ENCODE data around the gene CDK17. TPM values are rescaled to one million over a fixed set of nuclear protein-coding genes. Genes with fewer than 3 reads are reported as not detected.

CDK17 gene
- total and polyA plus RNA-seq, 9 of the 15 experiments (the other 6 are each of a cell fraction or from before 2014, with no cell fraction given): 4.8 to 39.3 (median 21.6) TPM

DNA sequence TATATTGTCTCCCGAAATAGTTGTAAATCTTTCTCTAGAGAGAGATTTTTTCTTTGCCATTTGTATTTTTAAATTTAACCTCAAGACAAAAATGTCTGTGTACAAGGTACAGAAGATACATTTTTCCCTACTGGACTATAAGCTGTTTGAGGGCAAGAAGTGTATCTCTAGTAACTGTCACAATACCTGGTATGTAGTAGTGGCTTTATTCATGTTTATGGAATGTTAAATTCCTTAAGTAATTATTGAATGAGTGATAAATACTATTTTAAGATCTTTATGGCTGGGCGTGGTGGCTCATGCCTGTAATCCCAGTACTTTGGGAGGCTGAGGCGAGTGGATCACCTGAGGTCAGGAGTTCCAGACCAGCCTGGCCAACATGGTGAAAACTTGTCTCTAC lies 24.4 kb upstream of the CDK17 start:
- Histone ChIP-seq H3K4me3 (no peak overlapping the region), H3K4me1 (replicated peaks in 1 of 2; ENCODE audit: control insufficient read depth in 2 of 2, insufficient read depth in 2 of 2, low read length in 2 of 2) (no peaks in the 10 kb centered on the region; a peak in 1 of 5 replicates), H3K27me3 (ENCODE audit: control insufficient read depth in 2 of 2, insufficient read depth in 2 of 2, low read length in 2 of 2) (no peaks in the 10 kb centered on the region), H3K9ac (ENCODE audit: insufficient read depth in 1 of 2, low read depth in 2 of 2, low read length in 2 of 2) (no peak overlapping the region), H3K9me3 (replicated peaks; ENCODE audit: control insufficient read depth, insufficient read depth, low read depth, low read length) (no peaks in the 10 kb centered on the region), H3K9me1 (ENCODE audit: control insufficient read depth, insufficient read depth, low read length) (no peaks in the 10 kb centered on the region), H2AFZ (ENCODE audit: low read depth, low read length) (no peak overlapping the region), H3K27ac (ENCODE audit: extremely low read depth, low read depth, low read length) (no peak overlapping the region), H4K20me1 (replicated peaks; ENCODE audit: control insufficient read depth, insufficient read depth, low read length) (no peaks in the 10 kb centered on the region), H3K36me3 (ENCODE audit: control insufficient read depth, insufficient read depth, low read length) (no peaks in the 10 kb centered on the region), H3K79me2 (ENCODE audit: control insufficient read depth, insufficient read depth, low read length) (no peaks in the 10 kb centered on the region), H3K4me2 (ENCODE audit: insufficient read depth, low read length) (no peak overlapping the region)
- in situ Hi-C loops (cut with MboI) (no loop called here), intact Hi-C loops (cut with micrococcal nuclease) (no loop called here)
- no peak for DNase-seq (ENCODE audit: extremely low read depth in 1 of 4, low spot score in 3 of 4)
- BruUV-seq (replicated peaks): no TSS peak
- no peak for ATAC-seq
- no peak for TF ChIP-seq TEAD4 (IDR thresholded peaks at IDR 0.05; ENCODE audit: low read length)
- TF ChIP-seq TEAD4 (CRISPR knock-in tag; IDR thresholded peaks at IDR 0.05; ENCODE audit: borderline replicate concordance): no peak
- no peak for TF ChIP-seq TEAD1 (CRISPR knock-in tag; IDR thresholded peaks at IDR 0.05)
- no peak for TF ChIP-seq BRF1 (IDR thresholded peaks at IDR 0.05; ENCODE audit: borderline replicate concordance, extremely low read depth, insufficient read length)
- no peak for TF ChIP-seq C11orf30 (IDR thresholded peaks at IDR 0.05; ENCODE audit: low read depth)
- TF ChIP-seq, protein P1, sequence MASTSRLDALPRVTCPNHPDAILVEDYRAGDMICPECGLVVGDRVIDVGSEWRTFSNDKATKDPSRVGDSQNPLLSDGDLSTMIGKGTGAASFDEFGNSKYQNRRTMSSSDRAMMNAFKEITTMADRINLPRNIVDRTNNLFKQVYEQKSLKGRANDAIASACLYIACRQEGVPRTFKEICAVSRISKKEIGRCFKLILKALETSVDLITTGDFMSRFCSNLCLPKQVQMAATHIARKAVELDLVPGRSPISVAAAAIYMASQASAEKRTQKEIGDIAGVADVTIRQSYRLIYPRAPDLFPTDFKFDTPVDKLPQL (IDR thresholded peaks at IDR 0.05; ENCODE audit: extremely low read depth, insufficient read length): no peak
- no peak for TF ChIP-seq ZNF133 (CRISPR knock-in tag; IDR thresholded peaks at IDR 0.05)
- no peak for TF ChIP-seq KLF16 (IDR thresholded peaks at IDR 0.05)
- TF ChIP-seq, protein P2, sequence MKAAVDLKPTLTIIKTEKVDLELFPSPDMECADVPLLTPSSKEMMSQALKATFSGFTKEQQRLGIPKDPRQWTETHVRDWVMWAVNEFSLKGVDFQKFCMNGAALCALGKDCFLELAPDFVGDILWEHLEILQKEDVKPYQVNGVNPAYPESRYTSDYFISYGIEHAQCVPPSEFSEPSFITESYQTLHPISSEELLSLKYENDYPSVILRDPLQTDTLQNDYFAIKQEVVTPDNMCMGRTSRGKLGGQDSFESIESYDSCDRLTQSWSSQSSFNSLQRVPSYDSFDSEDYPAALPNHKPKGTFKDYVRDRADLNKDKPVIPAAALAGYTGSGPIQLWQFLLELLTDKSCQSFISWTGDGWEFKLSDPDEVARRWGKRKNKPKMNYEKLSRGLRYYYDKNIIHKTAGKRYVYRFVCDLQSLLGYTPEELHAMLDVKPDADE (conservative IDR thresholded peaks at IDR 0.05; ENCODE audit: control insufficient read depth, low read depth, low read length): no peak
- no peak for TF ChIP-seq ZNF639 (CRISPR knock-in tag; conservative IDR thresholded peaks at IDR 0.05 in 1 of 2, IDR thresholded peaks at IDR 0.05 in 1 of 2)
- no peak for TF ChIP-seq ZNF316 (IDR thresholded peaks at IDR 0.05)
- TF ChIP-seq RAD21 (CRISPR knock-in tag; conservative IDR thresholded peaks at IDR 0.05 in 1 of 2, IDR thresholded peaks at IDR 0.05 in 1 of 2): no peak
- ChIA-PET CTCF (ENCODE audit: low intra/inter-chr PET ratio) (no interaction called here), POLR2A (no interaction called here)
- WGBS (ENCODE audit: insufficient coverage, low coverage, missing lambda C conversion rate): 41% methylated on average over 3 of the region's 3 CpGs
- FAIRE-seq: no peak

Data from K562 (cell line).